NCI-H2081 treated with DMSO at 0.1 percent for 48 hours (cell line): Measurements from ENCODE around the gene ITCH.
"Not testable (repeated sequence)": the region's sequence is repeated elsewhere in the genome, so short reads cannot be mapped to it uniquely, and the experiment has no call there.

Source experiments
- DNase-seq: peaks from one replicate; lab custom pipeline; 2025; lab: John Stamatoyannopoulos, UW

ITCH gene

GRCh38 chr20:34420975-34421374, 57.9 kb downstream of the ITCH start:
- DNase-seq = no peak

- DNase-seq = no peak
Measured at GRCh38 chr20:34421766-34422466, 58.8 kb downstream of the ITCH start.

GRCh38 chr20:34425032-34425690, 62.1 kb downstream of the ITCH start:
- not testable (repeated sequence) for DNase-seq

- DNase-seq = no peak
Measured at GRCh38 chr20:34426026-34426425, 63.0 kb downstream of the ITCH start.

GRCh38 chr20:34427331-34427730, 64.3 kb downstream of the ITCH start:
- DNase-seq = no peak

DNA sequence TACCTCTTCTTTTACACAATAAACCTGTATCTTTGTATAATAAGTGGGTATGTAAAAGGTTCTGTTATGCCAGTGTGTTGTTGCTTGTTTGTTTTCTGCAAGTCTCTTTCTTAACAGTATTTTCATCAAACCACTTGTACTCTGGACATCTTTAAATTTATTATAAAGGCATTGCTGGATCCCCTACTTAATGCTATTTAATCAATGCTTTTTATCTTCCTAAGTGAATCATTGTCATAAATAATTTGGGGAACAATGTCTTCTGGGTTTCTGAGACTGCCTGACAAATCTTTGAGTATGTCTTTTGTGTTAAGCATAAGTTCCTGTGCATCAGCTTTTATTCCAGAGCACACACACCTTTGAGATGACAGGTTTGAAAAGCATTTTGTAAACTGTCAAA, 64.7 kb downstream of the ITCH start:
- DNase-seq = no peak

DNA sequence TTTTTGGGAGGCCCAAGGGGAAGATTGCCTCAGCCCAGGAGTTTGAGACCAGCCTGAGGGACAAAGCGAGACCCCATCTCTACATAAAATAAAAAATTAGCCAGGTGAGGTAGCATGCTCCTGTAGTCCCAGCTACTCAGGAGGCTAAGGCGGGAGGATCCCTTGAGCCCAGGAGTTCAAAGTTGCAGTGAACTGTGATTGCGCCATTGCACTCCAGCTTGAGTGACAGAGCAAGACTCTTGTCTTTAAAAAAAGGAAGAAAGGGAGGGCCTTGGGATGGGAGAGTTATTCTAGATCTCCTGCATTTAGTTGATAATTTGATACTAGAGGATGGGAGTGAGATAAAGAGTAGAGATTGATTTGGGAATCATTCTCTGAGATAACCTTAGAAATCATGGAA, 68.1 kb downstream of the ITCH start:
- no peak for DNase-seq

DNA sequence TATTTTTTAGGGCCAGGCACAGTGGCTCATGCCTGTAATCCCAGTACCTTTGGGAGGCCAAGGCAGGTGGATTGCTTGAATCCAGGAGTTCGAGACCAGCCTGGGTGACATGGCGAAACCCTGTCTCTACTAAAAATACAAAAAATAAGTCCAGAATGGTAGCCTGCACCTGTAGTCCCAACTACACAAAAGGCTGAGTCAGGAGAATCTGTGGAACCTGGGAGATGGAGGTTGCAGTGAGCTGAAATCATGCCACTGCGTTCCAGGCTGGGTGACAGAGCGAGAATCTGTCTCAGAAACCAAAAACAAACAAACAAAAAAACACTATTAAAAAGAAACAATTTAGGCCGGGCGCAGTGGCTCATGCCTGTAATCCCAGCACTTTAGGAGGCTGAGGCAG, 69.6 kb downstream of the ITCH start:
- DNase-seq = not testable (repeated sequence)

DNA sequence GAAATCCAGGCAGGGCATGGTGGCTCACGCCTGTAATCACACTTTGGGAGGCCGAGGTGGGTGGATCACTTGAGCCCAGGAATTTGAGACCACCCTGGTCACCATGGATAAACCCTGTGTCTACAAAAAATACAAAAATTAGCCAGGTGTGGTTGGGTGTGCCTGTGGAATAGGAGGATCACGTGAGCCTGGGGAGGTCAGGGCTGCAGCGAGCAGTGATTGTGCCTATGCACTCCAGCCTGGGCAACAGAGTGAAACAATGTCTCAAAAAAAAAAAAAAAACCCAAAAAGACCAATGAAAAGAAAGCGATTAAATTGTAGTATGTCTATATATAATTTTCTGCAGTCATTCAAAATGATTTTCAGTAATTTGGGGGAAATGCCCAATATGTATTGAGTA, 70.3 kb downstream of the ITCH start:
- no peak for DNase-seq

DNA sequence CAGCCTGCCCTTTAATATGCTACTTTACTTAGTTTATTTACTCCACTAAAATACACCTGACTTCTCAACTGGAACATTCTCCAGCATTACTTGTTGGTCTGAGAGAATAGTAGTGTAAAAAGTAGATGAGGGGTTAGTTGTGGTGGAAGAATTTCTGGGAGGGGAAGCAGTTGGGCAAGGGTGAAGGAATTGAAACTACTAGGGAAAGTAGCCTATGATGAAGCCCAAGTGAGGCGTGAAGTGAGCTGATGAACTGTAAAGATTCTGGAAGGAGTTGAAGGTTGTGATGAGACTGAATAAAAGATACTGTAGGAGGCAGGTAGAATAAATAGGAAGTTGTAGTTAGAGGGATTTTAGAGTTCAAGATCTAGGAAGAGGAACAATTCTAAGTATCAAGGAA, 72.5 kb downstream of the ITCH start:
- DNase-seq = no peak

DNA sequence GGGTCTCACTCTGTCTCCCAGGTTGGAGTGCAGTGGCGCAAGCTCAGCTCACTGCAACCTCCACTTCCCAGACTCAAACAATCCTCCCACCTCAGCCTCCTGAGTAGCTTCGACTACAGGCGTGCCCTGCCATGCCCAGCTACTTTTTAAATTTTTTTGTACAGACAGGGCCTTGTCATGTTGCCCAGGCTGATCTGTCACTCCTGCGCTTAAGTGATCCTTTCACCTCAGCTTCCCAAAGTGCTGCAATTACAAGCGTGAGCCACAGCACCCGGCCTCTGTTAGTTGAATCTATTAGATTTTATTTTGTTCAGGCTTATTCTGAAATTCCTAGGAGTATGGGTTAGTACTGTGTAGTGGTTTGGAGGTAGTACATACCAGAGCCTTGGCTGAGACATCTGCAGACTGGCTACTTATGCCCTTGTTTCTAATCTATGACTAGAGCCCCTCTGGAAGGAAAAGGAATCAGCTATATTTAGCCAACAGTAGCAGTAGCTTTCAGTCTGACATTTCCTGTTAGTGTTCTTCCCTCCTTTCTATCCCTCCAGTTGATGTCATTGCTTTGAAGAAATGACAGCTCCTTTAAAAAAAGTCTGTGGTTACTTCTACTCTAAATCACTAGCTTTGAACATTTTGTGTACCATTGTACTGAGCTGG, 74.4 kb downstream of the ITCH start:
- DNase-seq = no peak

- DNase-seq = no peak
Measured at GRCh38 chr20:34439168-34439567, 76.1 kb downstream of the ITCH start.

DNA sequence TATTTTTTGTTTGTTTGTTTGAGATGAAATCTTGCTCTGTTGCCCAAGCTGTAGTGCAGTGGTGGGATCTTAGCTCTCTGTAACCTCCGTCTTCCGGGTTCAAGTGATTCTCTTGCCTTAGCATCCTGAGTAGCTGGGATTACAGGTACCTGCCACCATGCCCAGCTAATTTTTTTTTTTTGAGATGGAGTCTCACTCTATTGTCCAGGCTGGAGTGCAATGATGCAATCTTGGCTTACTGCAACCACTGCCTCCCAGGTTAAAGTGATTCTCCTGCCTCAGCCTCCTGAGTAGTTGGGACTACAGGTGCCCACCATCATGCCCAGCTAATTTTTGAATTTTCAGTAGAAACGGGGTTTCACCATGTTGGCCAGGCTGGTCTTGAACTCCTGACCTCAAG, 78.3 kb downstream of the ITCH start:
- not testable (repeated sequence) for DNase-seq

GRCh38 chr20:34443546-34443945, 80.5 kb downstream of the ITCH start:
- DNase-seq = no peak

- DNase-seq = no peak
Measured at GRCh38 chr20:34445177-34446065, 82.3 kb downstream of the ITCH start.

- no peak for DNase-seq
Measured at GRCh38 chr20:34448517-34448916, 85.4 kb downstream of the ITCH start.

GRCh38 chr20:34449674-34450592, 86.9 kb downstream of the ITCH start:
- DNase-seq = no peak

GRCh38 chr20:34452281-34452982, 89.4 kb downstream of the ITCH start:
- DNase-seq = no peak

- no peak for DNase-seq
Measured at GRCh38 chr20:34458631-34459030, 95.6 kb downstream of the ITCH start.

DNA sequence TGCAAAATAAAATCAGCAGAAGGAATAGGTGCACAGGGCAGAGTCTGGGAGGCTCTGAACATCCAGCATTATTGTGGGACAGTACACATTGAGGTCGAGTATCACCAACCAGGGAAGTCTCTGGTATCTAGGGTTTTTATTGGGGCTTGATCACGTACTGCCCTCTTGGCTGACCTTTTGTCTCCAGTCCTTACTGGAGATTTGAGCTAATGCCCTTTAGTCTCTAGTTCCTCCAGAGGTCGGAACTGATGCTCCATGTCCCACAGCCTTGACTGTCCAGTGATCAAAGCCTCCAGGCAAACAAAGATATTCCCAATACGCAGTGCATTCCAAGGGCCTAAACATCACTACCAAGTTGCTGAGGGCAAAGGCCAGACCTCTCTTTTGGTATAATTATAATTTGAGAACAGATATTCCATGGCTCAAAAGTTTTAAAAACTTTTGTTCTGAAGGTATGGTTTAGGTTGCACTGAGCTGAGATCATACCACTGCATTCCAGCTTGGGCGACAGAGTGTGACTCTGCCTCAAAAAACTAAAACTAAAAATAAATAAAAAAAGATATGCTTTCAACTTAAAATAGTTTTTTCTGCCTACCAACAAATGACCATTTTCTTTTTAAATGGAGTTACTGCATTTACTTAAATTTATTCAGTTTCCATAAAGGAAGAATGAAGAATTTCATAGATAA, 96.3 kb downstream of the ITCH start:
- no peak for DNase-seq
